Measurements from ENCODE around the gene MUC15. TPM values are rescaled to one million over a fixed set of nuclear protein-coding genes. Genes with fewer than 3 reads are reported as not detected.

The MUC15 gene
- polyA plus RNA-seq, 1 experiment = not detected

DNA sequence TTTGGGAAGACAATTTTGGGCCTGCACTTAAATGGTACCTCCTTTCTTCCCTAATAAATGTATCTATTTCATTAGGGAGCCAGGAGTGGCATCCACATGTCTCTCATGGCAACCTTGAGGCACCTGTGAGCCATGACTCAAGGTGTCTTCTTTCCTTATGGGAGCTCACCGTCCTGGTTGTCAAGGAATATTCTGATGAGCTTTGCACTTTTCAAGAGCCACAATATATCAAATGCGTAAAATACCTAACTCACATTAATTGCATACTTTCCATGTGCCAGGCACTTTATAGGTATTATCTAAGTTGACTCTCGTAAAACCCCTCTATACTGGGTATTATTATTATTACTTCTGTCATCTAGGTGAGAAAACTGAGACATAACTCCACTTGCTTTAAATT, 32.5 kb downstream of the MUC15 start:
- TF ChIP-seq, protein P1, sequence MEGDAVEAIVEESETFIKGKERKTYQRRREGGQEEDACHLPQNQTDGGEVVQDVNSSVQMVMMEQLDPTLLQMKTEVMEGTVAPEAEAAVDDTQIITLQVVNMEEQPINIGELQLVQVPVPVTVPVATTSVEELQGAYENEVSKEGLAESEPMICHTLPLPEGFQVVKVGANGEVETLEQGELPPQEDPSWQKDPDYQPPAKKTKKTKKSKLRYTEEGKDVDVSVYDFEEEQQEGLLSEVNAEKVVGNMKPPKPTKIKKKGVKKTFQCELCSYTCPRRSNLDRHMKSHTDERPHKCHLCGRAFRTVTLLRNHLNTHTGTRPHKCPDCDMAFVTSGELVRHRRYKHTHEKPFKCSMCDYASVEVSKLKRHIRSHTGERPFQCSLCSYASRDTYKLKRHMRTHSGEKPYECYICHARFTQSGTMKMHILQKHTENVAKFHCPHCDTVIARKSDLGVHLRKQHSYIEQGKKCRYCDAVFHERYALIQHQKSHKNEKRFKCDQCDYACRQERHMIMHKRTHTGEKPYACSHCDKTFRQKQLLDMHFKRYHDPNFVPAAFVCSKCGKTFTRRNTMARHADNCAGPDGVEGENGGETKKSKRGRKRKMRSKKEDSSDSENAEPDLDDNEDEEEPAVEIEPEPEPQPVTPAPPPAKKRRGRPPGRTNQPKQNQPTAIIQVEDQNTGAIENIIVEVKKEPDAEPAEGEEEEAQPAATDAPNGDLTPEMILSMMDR (IDR thresholded peaks at IDR 0.05; ENCODE audit: insufficient read depth, low read depth, low read length) = no peak
- ChIA-PET CTCF (no interaction called here), POLR2A (no interaction called here)
- DNase-seq (ENCODE audit: low read depth) = no peak
- Histone ChIP-seq H3K27me3 (ENCODE audit: control insufficient read depth, insufficient read depth, low read length) (no peaks in the 10 kb centered on the region), H3K36me3 (ENCODE audit: control insufficient read depth, insufficient read depth, low read length) (no peaks in the 10 kb centered on the region), H3K4me3 (ENCODE audit: low read depth, low read length) (no peak overlapping the region)

DNA sequence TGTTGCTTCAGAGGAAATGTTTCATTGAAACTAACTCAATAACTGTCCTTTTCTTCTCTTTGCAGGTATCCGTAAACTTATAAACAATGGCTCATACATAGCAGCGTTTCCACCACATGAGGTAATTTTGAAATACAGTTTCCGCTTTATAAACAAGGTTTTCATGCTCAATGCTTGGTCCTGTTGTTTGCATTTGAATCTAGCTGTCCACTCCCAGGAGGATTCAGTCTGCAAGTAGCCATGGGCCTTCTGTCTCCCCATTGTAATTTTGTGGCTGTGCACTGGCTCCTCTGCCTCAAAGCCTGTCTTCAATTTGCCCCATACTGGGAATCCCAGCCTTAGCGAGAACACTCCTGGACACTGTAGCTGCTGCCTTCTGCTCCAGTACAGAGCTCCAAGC, 34.7 kb downstream of the MUC15 start:
- DNase-seq (ENCODE audit: low read depth) = no peak
- POLR2A ChIA-PET = no interaction called here
- H3K36me3 ChIP-seq (ENCODE audit: control insufficient read depth, insufficient read depth, low read length) = no peaks in the 10 kb centered on the region
- TF ChIP-seq, protein P1 (IDR thresholded peaks at IDR 0.05; ENCODE audit: insufficient read depth, low read depth, low read length) = no peak
- CTCF ChIA-PET = no interaction called here
- H3K27me3 ChIP-seq (ENCODE audit: control insufficient read depth, insufficient read depth, low read length) = no peaks in the 10 kb centered on the region
- H3K4me3 ChIP-seq (ENCODE audit: low read depth, low read length) = no peak overlapping the region

DNA sequence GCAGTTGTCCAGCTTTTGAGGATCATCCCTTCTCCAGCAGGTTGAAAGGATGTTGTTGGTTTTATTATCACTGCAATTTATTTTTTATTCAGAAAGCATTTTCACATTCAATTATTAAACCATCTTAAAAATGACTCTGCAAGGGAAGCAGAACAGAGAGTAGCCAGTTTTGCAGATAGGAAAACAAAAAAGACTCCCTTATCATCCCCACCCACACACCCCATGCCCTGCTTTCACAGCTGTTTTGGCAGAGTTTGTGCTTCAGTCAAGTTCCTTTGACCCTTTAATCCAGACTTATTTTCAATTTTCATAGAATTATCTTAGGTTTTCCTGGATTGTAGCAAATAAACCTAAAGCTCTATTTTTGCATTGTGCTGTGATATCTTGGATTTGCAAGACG, 44.4 kb downstream of the MUC15 start:
- H3K4me3 ChIP-seq (ENCODE audit: low read depth, low read length) = no peak overlapping the region
- no peaks in the 10 kb centered on the region for H3K27me3 ChIP-seq (ENCODE audit: control insufficient read depth, insufficient read depth, low read length)
- DNase-seq (ENCODE audit: low read depth) = no peak
- ChIA-PET POLR2A (no interaction called here), CTCF (no interaction called here)
- TF ChIP-seq, protein P1 (IDR thresholded peaks at IDR 0.05; ENCODE audit: insufficient read depth, low read depth, low read length) = no peak
- no peaks in the 10 kb centered on the region for H3K36me3 ChIP-seq (ENCODE audit: control insufficient read depth, insufficient read depth, low read length)

DNA sequence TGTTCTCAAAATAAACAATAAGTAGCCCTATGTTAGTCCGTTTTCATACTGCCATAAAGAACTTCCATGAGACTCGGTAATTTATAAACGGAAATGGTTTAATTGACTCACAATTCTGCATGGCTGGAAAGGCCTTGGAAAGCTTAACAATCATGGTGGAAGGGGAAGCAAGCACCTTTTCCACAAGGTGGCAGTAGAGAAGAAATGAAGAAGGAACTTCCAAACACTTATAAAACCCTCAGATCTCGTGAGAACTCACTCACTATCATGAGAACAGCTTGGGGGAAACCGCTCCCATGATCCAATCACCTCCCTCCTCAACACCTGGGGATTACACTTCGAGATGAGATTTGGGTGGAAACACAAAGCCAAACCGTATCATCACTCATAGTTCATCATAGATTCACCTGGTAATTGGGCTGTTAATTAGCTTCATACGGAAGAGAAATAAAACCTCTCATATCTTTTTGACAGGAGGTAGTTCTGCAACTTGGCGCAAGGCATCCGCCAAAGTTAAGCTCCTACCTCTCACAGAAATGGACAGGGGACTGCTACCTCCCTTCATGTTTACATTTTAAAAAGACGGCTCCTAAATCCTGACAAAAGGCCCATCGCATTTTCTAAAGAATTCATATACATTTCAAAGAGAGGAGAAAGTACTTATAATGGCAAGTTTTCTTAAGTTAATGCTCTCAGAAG, 49.0 kb downstream of the MUC15 start:
- CTCF ChIA-PET = interaction anchor here (0.9 to 1.1 kb wide), 2 partner anchors 11 to 126 kb away, joined by 3 read pairs; no protein-coding TSS in a partner anchor
- no peaks in the 10 kb centered on the region for H3K27me3 ChIP-seq (ENCODE audit: control insufficient read depth, insufficient read depth, low read length)
- POLR2A ChIA-PET = no interaction called here
- TF ChIP-seq, protein P1 (IDR thresholded peaks at IDR 0.05; ENCODE audit: insufficient read depth, low read depth, low read length) = no peak
- no peaks in the 10 kb centered on the region for H3K36me3 ChIP-seq (ENCODE audit: control insufficient read depth, insufficient read depth, low read length)
- no peak overlapping the region for H3K4me3 ChIP-seq (ENCODE audit: low read depth, low read length)
- DNase-seq (ENCODE audit: low read depth) = no peak

DNA sequence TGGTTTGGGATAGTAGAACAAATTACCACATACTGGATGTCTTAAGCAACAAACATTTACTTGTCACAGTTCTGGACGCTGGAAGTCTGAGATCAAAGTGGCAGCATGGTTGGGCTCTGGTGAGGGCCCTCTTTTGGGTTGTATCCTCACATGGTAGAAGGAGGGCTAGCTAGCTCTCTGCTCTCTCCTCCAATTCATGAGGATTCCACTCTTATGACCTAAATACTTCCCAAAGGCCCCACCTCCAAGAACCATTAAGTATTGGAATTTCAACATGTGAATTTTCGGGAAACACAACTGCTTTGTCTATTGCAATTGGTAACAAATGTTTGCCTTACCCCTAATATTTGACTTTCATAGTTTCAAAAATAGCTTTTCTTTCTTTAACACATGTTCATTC, 52.6 kb downstream of the MUC15 start:
- TF ChIP-seq, protein P1 (IDR thresholded peaks at IDR 0.05; ENCODE audit: insufficient read depth, low read depth, low read length) = no peak
- POLR2A ChIA-PET = no interaction called here
- no peaks in the 10 kb centered on the region for H3K27me3 ChIP-seq (ENCODE audit: control insufficient read depth, insufficient read depth, low read length)
- CTCF ChIA-PET = no interaction called here
- H3K36me3 ChIP-seq (ENCODE audit: control insufficient read depth, insufficient read depth, low read length) = no peaks in the 10 kb centered on the region
- no peak overlapping the region for H3K4me3 ChIP-seq (ENCODE audit: low read depth, low read length)
- DNase-seq (ENCODE audit: low read depth) = no peak

Data from BJ (cell line).